K562 (cell line): ENCODE measurements around the gene RBMXL2. TPM values are rescaled to one million over a fixed set of nuclear protein-coding genes. Genes with fewer than 3 reads are reported as not detected.
A peak's percentile ranks its signal among the peaks of the same experiment; 100 is the strongest.

Source experiments
- ATAC-seq: fragments of 200-7000 bp; cut with Tn5 transposase; 3 replicates; pipeline ENCODE4 v1.9.1; 2020; ENCODE audit warnings: moderate library complexity
- BruUV-seq: library from RNA; stranded (reverse); fragments of 400-500 nt; replicated peaks from 2 replicates; lab custom pipeline; 2021; lab: Mats Ljungman, UMichigan
- CTCF ChIA-PET: fragments of 300-600 bp; formaldehyde crosslinking; extraction: SDS; loops from one replicate; lab custom pipeline; 2021; ENCODE audit warnings: low intra/inter-chr PET ratio; lab: Yijun Ruan, JAX
- POLR2A ChIA-PET: fragments of 300-600, 350-650 bp; sonication (Branson Sonifier 250); formaldehyde crosslinking; extraction: SDS; loops from one replicate; lab custom pipeline; 2021; ENCODE audit warnings: antibody characterized with exemption, inconsistent platforms; lab: Yijun Ruan, JAX
- DNase-seq, 4 experiments: peaks; one replicate each; pipeline versions ENCODE4 v3.0.0 to v3.0.0-alpha.2; 2011 to 2018; ENCODE audit warnings: low spot score in 3 of 4, mixed read lengths in 3 of 4; ENCODE audit errors: extremely low read depth in 1 of 4
- FAIRE-seq: peaks from 2 replicates; lab custom pipeline; 2011; peaks lifted over from hg19 to GRCh38; lab: Jason Lieb, UNC
- H2AFZ ChIP-seq: 2 replicates; pipeline ENCODE4 v1.6.0; 2011; ENCODE audit warnings: low read depth, low read length, control low read depth, inconsistent platforms
- H3K27ac ChIP-seq: fragments of 200-600 bp; 3 replicates; pipeline ENCODE4 v1.8.0; 2011; ENCODE audit warnings: low read depth, mild to moderate bottlenecking, control low read depth, inconsistent platforms, low read length, moderate library complexity, mixed read lengths; ENCODE audit errors: extremely low read depth
- H3K27me3 ChIP-seq, 2 experiments: fragments of 300-600 bp in 1 of 2; 2 replicates in 1 of 2; 3 replicates in 1 of 2; pipeline versions ENCODE4 v1.6.0 to v1.8.0; 2011; ENCODE audit warnings: inconsistent platforms in 2 of 2, low read length in 2 of 2, mild to moderate bottlenecking in 1 of 2, mixed read lengths in 1 of 2, moderate library complexity in 1 of 2; ENCODE audit not compliant: control insufficient read depth in 2 of 2, insufficient read depth in 2 of 2
- H3K36me3 ChIP-seq: fragments of 300-600 bp; 3 replicates; pipeline ENCODE4 v1.8.0; 2011; ENCODE audit warnings: mild to moderate bottlenecking, low read length, inconsistent platforms; ENCODE audit not compliant: control insufficient read depth, insufficient read depth
- H3K4me1 ChIP-seq, 2 experiments: fragments of 200-600 bp in 1 of 2; replicated peaks in 1 of 2; 2 replicates in 1 of 2; 3 replicates in 1 of 2; pipeline versions ENCODE4 v1.5.1 to v1.8.0; 2011; ENCODE audit warnings: inconsistent platforms in 2 of 2, low read length in 2 of 2, mild to moderate bottlenecking in 1 of 2, mixed read lengths in 1 of 2, moderate library complexity in 1 of 2; ENCODE audit not compliant: control insufficient read depth in 2 of 2, insufficient read depth in 2 of 2
- H3K4me2 ChIP-seq: 2 replicates; pipeline ENCODE4 v1.6.1; 2011; ENCODE audit warnings: low read length, control low read depth, inconsistent platforms, mixed read lengths; ENCODE audit not compliant: insufficient read depth
- H3K4me3 ChIP-seq: fragments of 200-600 bp; sonication (generic), shearing (Covaris generic); 2 replicates; pipeline ENCODE4 v1.5.1; 2016; ENCODE audit warnings: control low read depth, inconsistent platforms
- H3K79me2 ChIP-seq: fragments of 200-600 bp; 3 replicates; pipeline ENCODE4 v1.8.0; 2011; ENCODE audit warnings: low read length, inconsistent platforms; ENCODE audit not compliant: control insufficient read depth, insufficient read depth
- H3K9ac ChIP-seq, 2 experiments: 2 replicates each; pipeline versions ENCODE4 v1.6.0 to v1.6.1; 2011; ENCODE audit warnings: low read depth in 2 of 2, low read length in 2 of 2, control low read depth in 1 of 2, inconsistent platforms in 1 of 2, mild to moderate bottlenecking in 1 of 2, mixed read lengths in 1 of 2; ENCODE audit not compliant: insufficient read depth in 1 of 2
- H3K9me1 ChIP-seq: one replicate; pipeline ENCODE4 v1.6.0; 2011; ENCODE audit warnings: inconsistent platforms, mild to moderate bottlenecking, low read length, moderate library complexity; ENCODE audit not compliant: control insufficient read depth, insufficient read depth
- H3K9me3 ChIP-seq: replicated peaks from 2 replicates; pipeline ENCODE4 v1.5.1; 2011; ENCODE audit warnings: low read depth, low read length, inconsistent platforms; ENCODE audit not compliant: control insufficient read depth, insufficient read depth
- H4K20me1 ChIP-seq: replicated peaks from 2 replicates; pipeline ENCODE4 v1.6.1; 2011; ENCODE audit warnings: low read length, inconsistent platforms, mixed read lengths; ENCODE audit not compliant: control insufficient read depth, insufficient read depth
- E2F1 ChIP-seq: sonication (generic); formaldehyde crosslinking; IDR thresholded peaks from 2 replicates; pipeline ENCODE4 v1.8.1; 2023; ENCODE audit warnings: mild to moderate bottlenecking, missing genetic modification reagents, moderate library complexity
- KAT2B ChIP-seq: IDR thresholded peaks from one replicate; pipeline ENCODE4 v1.6.1; 2012; ENCODE audit warnings: low read depth, mild to moderate bottlenecking, control low read depth, inconsistent platforms, low read length, moderate library complexity
- MEIS2 ChIP-seq: fragments of 450-650 bp; IDR thresholded peaks from 2 replicates; pipeline ENCODE4 v1.6.1; 2014; ENCODE audit warnings: mild to moderate bottlenecking; ENCODE audit not compliant: partially characterized antibody
- PBX2 ChIP-seq, 2 experiments: IDR thresholded peaks in 1 of 2; conservative IDR thresholded peaks in 1 of 2; 2 replicates each; pipeline ENCODE4 v1.6.1; 2016; ENCODE audit warnings: low read depth in 2 of 2, mild to moderate bottlenecking in 1 of 2, missing compliant biosample characterization in 1 of 2, missing genetic modification characterization in 1 of 2, moderate library complexity in 1 of 2
- ZNF592 ChIP-seq: fragments of 450-650 bp; IDR thresholded peaks from 2 replicates; pipeline ENCODE4 v1.6.1; 2017; ENCODE audit warnings: antibody characterized with exemption, mild to moderate bottlenecking
- WGBS: fragments of 100-300 bp; shearing (Covaris generic); methylation state at CpG from one replicate; pipeline ENCODE4 v1.1.6; 2016; ENCODE audit warnings: low coverage, mixed read lengths; ENCODE audit not compliant: insufficient coverage; ENCODE audit errors: missing lambda C conversion rate; 5-methylcytosine and 5-hydroxymethylcytosine counted together
- in situ Hi-C: fragments of 300-500 bp; cut with MboI; formaldehyde crosslinking; loops from 4 replicates; pipeline ENCODE4 v1.15.0; 2018; ENCODE audit warnings: inconsistent platforms, mixed read lengths
- intact Hi-C: fragments of 100-400 bp; cut with micrococcal nuclease; formaldehyde crosslinking; loops from 2 replicates; pipeline ENCODE4 v1.14.2; 2022
- polyA plus RNA-seq, 8 experiments: library from polyadenylated mRNA; depleted of rRNA in 4 of 8; stranded (reverse) in 5 of 8; unstranded in 3 of 8; fragments of >200 nt; fragmentation: Nextera tagmentation in 2 of 8; fragmentation: Illumina TruSeq in 1 of 8; extraction: Ambion mirVana in 2 of 8; extraction: Trizol in 1 of 8; gene quantifications; 2 replicates each; pipeline versions ENCODE4 v1.2.1 to v1.2.3, GENCODE V29; 2011 to 2014; ENCODE audit warnings: inconsistent platforms in 1 of 8, missing spikeins in 1 of 8
- total RNA-seq, 7 experiments: library from RNA; depleted of rRNA in 6 of 7; stranded (reverse); fragments of >200 nt in 6 of 7; fragmentation: Illumina TruSeq in 2 of 7; extraction: Trizol in 2 of 7; gene quantifications; 2 replicates each; pipeline versions ENCODE4 v1.2.1 to v1.2.3, GENCODE V29; 2011 to 2021; ENCODE audit warnings: low replicate concordance in 1 of 7

RBMXL2 gene
- total and polyA plus RNA-seq, 9 of the 15 experiments (the other 6 are each of a cell fraction or from before 2014, with no cell fraction given), result 0.07 to 0.45 (median 0.21) TPM; not detected in 3

- ChIA-PET POLR2A (interaction anchor here (0.6 to 0.7 kb wide), 2 partner anchors 131 to 1446 kb away, joined by 3 read pairs; no protein-coding TSS in a partner anchor), CTCF (no interaction called here)
- FAIRE-seq (no peak), ATAC-seq (no peak), DNase-seq (no peak)
- H3K9me1 ChIP-seq, result no peaks in the 10 kb centered on the region
- no TSS peak for BruUV-seq
- no peaks in the 10 kb centered on the region for H4K20me1 ChIP-seq
- no peak overlapping the region for H3K4me2 ChIP-seq
- intact Hi-C loops, result no loop called here
- H3K27ac ChIP-seq, result no peak overlapping the region
- H3K36me3 ChIP-seq, result no peaks in the 10 kb centered on the region
- 0% methylated on average over 2 of the region's 2 CpGs for WGBS
- no peak overlapping the region for H3K4me3 ChIP-seq
- H3K27me3 ChIP-seq, result no peaks in the 10 kb centered on the region
- H3K4me1 ChIP-seq, result no peaks in the 10 kb centered on the region
- in situ Hi-C loops, result no loop called here
- TF ChIP-seq PBX2 (CRISPR knock-in tag; IDR thresholded peaks at IDR 0.05; ENCODE audit: low read depth), result no peak
- TF ChIP-seq PBX2 (tag; conservative IDR thresholded peaks at IDR 0.05; ENCODE audit: low read depth), result peak; percentile 68
- peak; percentile 41 for TF ChIP-seq MEIS2
- TF ChIP-seq E2F1, result no peak
- no peak for TF ChIP-seq KAT2B
- no peak for TF ChIP-seq ZNF592
- no peaks in the 10 kb centered on the region for H3K79me2 ChIP-seq
- no peak overlapping the region for H2AFZ ChIP-seq
- no peak overlapping the region for H3K9ac ChIP-seq
- no peaks in the 10 kb centered on the region for H3K9me3 ChIP-seq
These were observed 31.2 kb upstream of the RBMXL2 start for GRCh38 chr11:7057641-7058040.
